Endothelial cell of umbilical vein (primary cell): Measurements from ENCODE around the gene HDAC11. TPM values are rescaled to one million over a fixed set of nuclear protein-coding genes. Genes with fewer than 3 reads are reported as not detected.

Experiments used
- BruUV-seq: library from RNA; stranded (reverse); fragments of 400-500 nt; replicated peaks from 2 replicates; lab custom pipeline; 2021; lab: Mats Ljungman, UMichigan
- CTCF ChIA-PET: fragments of 300-600, 350-600 bp; sonication (Branson Sonifier 250); formaldehyde crosslinking; loops from one replicate; lab custom pipeline; 2021; ENCODE audit warnings: antibody characterized with exemption, inconsistent platforms; lab: Charles Lee
- POLR2A ChIA-PET: fragments of 300-600, 350-600 bp; sonication (Branson Sonifier 250); formaldehyde crosslinking; loops from one replicate; lab custom pipeline; 2021; ENCODE audit warnings: antibody characterized with exemption, inconsistent platforms; lab: Charles Lee
- DNase-seq: peaks from one replicate; pipeline ENCODE4 v3.0.0-alpha.2; 2011; ENCODE audit warnings: low read depth, low spot score
- FAIRE-seq: peaks from 2 replicates; lab custom pipeline; 2011; peaks lifted over from hg19 to GRCh38; lab: Jason Lieb, UNC
- H2AFZ ChIP-seq: 2 replicates; pipeline ENCODE4 v1.6.0; 2012; ENCODE audit warnings: low read depth, low read length, control low read depth, inconsistent platforms
- H3K27ac ChIP-seq: 2 replicates; pipeline ENCODE4 v1.5.1; 2011; ENCODE audit warnings: low read depth, mild to moderate bottlenecking, control low read depth, low read length, moderate library complexity; ENCODE audit not compliant: insufficient read depth
- H3K27me3 ChIP-seq, 2 experiments: 2 replicates each; pipeline versions ENCODE4 v1.6.0 to v1.6.1; 2011; ENCODE audit warnings: low read length in 2 of 2, mixed read lengths in 1 of 2; ENCODE audit not compliant: control insufficient read depth in 2 of 2, insufficient read depth in 2 of 2
- H3K36me3 ChIP-seq, 2 experiments: 2 replicates in 1 of 2; 3 replicates in 1 of 2; pipeline ENCODE4 v1.5.1; 2011; ENCODE audit warnings: low read length in 2 of 2, mild to moderate bottlenecking in 1 of 2, moderate library complexity in 1 of 2; ENCODE audit not compliant: control insufficient read depth in 2 of 2, insufficient read depth in 2 of 2; ENCODE audit errors: extremely low read depth in 1 of 2
- H3K4me1 ChIP-seq: 3 replicates; pipeline ENCODE4 v1.5.1; 2011; ENCODE audit warnings: mild to moderate bottlenecking, low read length; ENCODE audit not compliant: control insufficient read depth, insufficient read depth; ENCODE audit errors: extremely low read depth
- H3K4me2 ChIP-seq: 2 replicates; pipeline ENCODE4 v1.6.1; 2011; ENCODE audit warnings: low read length, control low read depth, mixed read lengths; ENCODE audit not compliant: insufficient read depth
- H3K4me3 ChIP-seq, 3 experiments: fragments of 200-600 bp in 1 of 3; sonication (generic), shearing (Covaris generic) in 1 of 3; replicated peaks in 1 of 3; 2 replicates each; pipeline ENCODE4 v1.5.1; 2011 to 2016; ENCODE audit warnings: control low read depth in 3 of 3, low read length in 3 of 3, mild to moderate bottlenecking in 2 of 3, inconsistent platforms in 1 of 3, low read depth in 1 of 3, moderate library complexity in 1 of 3; ENCODE audit not compliant: insufficient read depth in 1 of 3
- H3K79me2 ChIP-seq: 2 replicates; pipeline ENCODE4 v1.6.0; 2012; ENCODE audit warnings: low read length, inconsistent platforms; ENCODE audit not compliant: control insufficient read depth, insufficient read depth
- H3K9ac ChIP-seq: replicated peaks from 2 replicates; pipeline ENCODE3; 2011; ENCODE audit warnings: low read length, control low read depth; ENCODE audit not compliant: insufficient read depth; ENCODE audit errors: extremely low read depth
- H3K9me1 ChIP-seq: replicated peaks from 3 replicates; pipeline ENCODE4 v1.6.0; 2011; ENCODE audit warnings: mild to moderate bottlenecking, low read length; ENCODE audit not compliant: control insufficient read depth, insufficient read depth; ENCODE audit errors: extremely low read depth
- H3K9me3 ChIP-seq: replicated peaks from 2 replicates; pipeline ENCODE4 v1.5.1; 2012; ENCODE audit warnings: low read length, inconsistent platforms; ENCODE audit not compliant: control insufficient read depth, insufficient read depth
- H4K20me1 ChIP-seq: replicated peaks from 2 replicates; pipeline ENCODE3; 2011; ENCODE audit warnings: mild to moderate bottlenecking, low read length; ENCODE audit not compliant: control insufficient read depth, insufficient read depth; ENCODE audit errors: extremely low read depth
- CTCF ChIP-seq, 2 donors: IDR thresholded peaks; 1 replicate in 1 of 2; 2 replicates in 1 of 2; pipeline ENCODE4 v1.5.1; 2011; ENCODE audit warnings: low read length in 2 of 2, mild to moderate bottlenecking in 2 of 2, moderate library complexity in 2 of 2, control low read depth in 1 of 2, inconsistent platforms in 1 of 2, low read depth in 1 of 2; ENCODE audit not compliant: insufficient read depth in 1 of 2; ENCODE audit errors: extremely low read depth in 1 of 2
- EZH2 ChIP-seq: IDR thresholded peaks from 2 replicates; pipeline ENCODE4 v1.6.1; 2012; ENCODE audit warnings: borderline replicate concordance, low read depth, mild to moderate bottlenecking, moderate library complexity, low read length, inconsistent platforms; ENCODE audit not compliant: severe bottlenecking
- FOS ChIP-seq: IDR thresholded peaks from 2 replicates; pipeline ENCODE4 v1.6.1; 2011; ENCODE audit warnings: mild to moderate bottlenecking, low read length, moderate library complexity, borderline replicate concordance; ENCODE audit not compliant: insufficient read depth
- GATA2 ChIP-seq: IDR thresholded peaks from 2 replicates; pipeline ENCODE4 v1.7.0; 2011; ENCODE audit warnings: low read depth, mild to moderate bottlenecking, moderate library complexity, mixed read lengths, low read length; ENCODE audit not compliant: insufficient read length, insufficient read depth
- JUN ChIP-seq: IDR thresholded peaks from 2 replicates; pipeline ENCODE4 v1.6.1; 2011; ENCODE audit warnings: borderline replicate concordance, low read depth; ENCODE audit not compliant: insufficient read length, insufficient read depth
- MAX ChIP-seq: IDR thresholded peaks from 2 replicates; pipeline ENCODE4 v1.6.1; 2011; ENCODE audit not compliant: insufficient read depth, insufficient read length
- MYC ChIP-seq: IDR thresholded peaks from one replicate; pipeline ENCODE4 v1.6.1; 2011; ENCODE audit warnings: mild to moderate bottlenecking, low read depth, low read length
- POLR2A ChIP-seq: IDR thresholded peaks from 2 replicates; pipeline ENCODE4 v1.6.1; 2012; ENCODE audit warnings: low read depth, mild to moderate bottlenecking, control low read depth, low read length
- POLR2AphosphoS5 ChIP-seq: IDR thresholded peaks from 2 replicates; pipeline ENCODE4 v1.6.1; 2012; ENCODE audit warnings: low read depth, mild to moderate bottlenecking, control low read depth, low read length, moderate library complexity; ENCODE audit not compliant: insufficient read depth
- dilution Hi-C: fragments of 300-500 bp; cut with MboI; formaldehyde crosslinking; loops from one replicate; pipeline ENCODE4 v1.15.0; 2019; ENCODE audit warnings: low sequenced_read_pairs; ENCODE audit not compliant: extremely low pct_ligation_motif_present
- intact Hi-C: fragments of 100-400 bp; cut with micrococcal nuclease; formaldehyde crosslinking; loops from one replicate; pipeline ENCODE4 v1.10.0; 2022
- polyA plus RNA-seq, 4 experiments: library from polyadenylated mRNA; depleted of rRNA in 3 of 4; stranded (reverse) in 3 of 4; unstranded in 1 of 4; fragments of >200 nt; gene quantifications; 2 replicates each; pipeline versions ENCODE4 v1.2.1 to v1.2.3, GENCODE V29; 2011 to 2012; ENCODE audit warnings: missing spikeins in 1 of 4
- total RNA-seq: library from RNA; stranded (reverse); gene quantifications from 2 replicates; pipeline ENCODE4 v1.2.3, GENCODE V29; 2021

The HDAC11 gene
- total and polyA plus RNA-seq, 2 donors (not counting 3 experiments of a cell fraction or from before 2014, with no cell fraction given): 6.8 to 8.8 TPM

- no peak for FAIRE-seq
- BruUV-seq: no TSS peak
Observed at GRCh38 chr3:13530241-13531009, 50.3 kb downstream of the HDAC11 start.

More at GRCh38 chr3:13530241-13531009, 50.3 kb downstream of the HDAC11 start:
- H3K4me1 ChIP-seq: no peaks in the 10 kb centered on the region
- H3K9me1 ChIP-seq: no peaks in the 10 kb centered on the region
- POLR2A ChIA-PET: no interaction called here
- no peak overlapping the region for H3K9ac ChIP-seq
- no peaks in the 10 kb centered on the region for H4K20me1 ChIP-seq
- CTCF ChIA-PET: no interaction called here
- H3K4me2 ChIP-seq: no peak overlapping the region
- H3K27me3 ChIP-seq: no peaks in the 10 kb centered on the region
- no peak for DNase-seq
- dilution Hi-C loops: no loop called here
- H3K27ac ChIP-seq: no peak overlapping the region
- H3K4me3 ChIP-seq: no peak overlapping the region
- intact Hi-C loops: no loop called here
- TF ChIP-seq FOS: no peak
- no peak for TF ChIP-seq GATA2
- no peak for TF ChIP-seq JUN
- TF ChIP-seq POLR2A: no peak
- TF ChIP-seq MAX: no peak
- no peak for TF ChIP-seq CTCF (IDR thresholded peaks at IDR 0.05; ENCODE audit: extremely low read depth in 1 of 2, insufficient read depth in 1 of 2, low read depth in 1 of 2, low read length in 2 of 2)
- no peak for TF ChIP-seq EZH2
- no peak for TF ChIP-seq POLR2AphosphoS5
- TF ChIP-seq MYC: no peak
- H3K36me3 ChIP-seq: no peaks in the 10 kb centered on the region
- H3K9me3 ChIP-seq: no peaks in the 10 kb centered on the region
- no peak overlapping the region for H2AFZ ChIP-seq
- no peaks in the 10 kb centered on the region for H3K79me2 ChIP-seq
